Activated CD8-positive, alpha-beta memory T cell treated with anti-CD3 and anti-CD28 coated beads, Interleukin-2, amount 50 U/mL, for 24 hours (primary cell): Measurements from ENCODE around the gene FBXW2.

ENCODE experiments used
- DNase-seq: peaks from one replicate; pipeline ENCODE4 v3.0.0-alpha.2; 2020; ENCODE audit errors: extremely low read depth

The FBXW2 gene

DNA sequence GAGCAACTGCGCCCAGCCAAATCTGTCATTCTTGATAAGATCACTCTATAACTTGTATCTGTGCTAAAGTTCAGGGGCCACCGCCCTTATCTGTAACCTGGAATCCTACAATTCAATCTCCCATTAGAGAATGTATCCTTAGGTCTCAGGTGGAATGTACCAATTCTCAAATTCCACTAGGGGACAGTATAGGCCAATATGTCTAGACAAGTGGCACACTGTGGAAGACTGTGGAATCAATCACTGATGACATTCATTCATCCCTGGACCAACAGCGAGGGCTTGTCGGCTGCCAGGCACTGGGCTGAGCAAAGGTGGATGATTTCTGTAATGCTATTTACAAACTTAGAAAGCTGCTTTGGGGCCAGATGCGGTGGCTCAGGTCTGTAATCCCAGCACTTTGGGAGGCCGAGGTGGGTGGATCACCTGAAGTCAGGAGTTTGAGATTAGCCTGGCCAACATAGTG, 50.2 kb downstream of the FBXW2 start:
- DNase-seq = no peak

DNA sequence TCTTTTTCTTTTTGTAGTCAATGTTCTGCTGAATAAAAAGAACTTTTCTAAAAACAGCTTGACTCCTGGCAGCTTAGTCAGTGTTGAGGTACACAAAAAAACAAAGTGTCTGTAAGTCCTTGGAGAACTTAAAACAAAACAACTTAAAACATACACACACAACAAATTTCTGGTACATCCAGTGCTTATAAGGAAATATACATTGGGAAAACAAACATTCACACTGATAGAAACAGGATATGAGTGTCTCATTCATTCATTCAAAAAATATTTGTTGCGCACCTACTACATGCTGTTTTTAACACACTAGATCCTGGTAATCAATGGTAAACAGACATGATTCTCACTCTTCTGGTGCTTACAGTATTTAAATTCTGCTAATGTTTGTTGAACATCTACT, 51.5 kb downstream of the FBXW2 start:
- DNase-seq = no peak

- DNase-seq = no peak
These were observed 52.0 kb downstream of the FBXW2 start for GRCh38 chr9:120741191-120741590.

DNA sequence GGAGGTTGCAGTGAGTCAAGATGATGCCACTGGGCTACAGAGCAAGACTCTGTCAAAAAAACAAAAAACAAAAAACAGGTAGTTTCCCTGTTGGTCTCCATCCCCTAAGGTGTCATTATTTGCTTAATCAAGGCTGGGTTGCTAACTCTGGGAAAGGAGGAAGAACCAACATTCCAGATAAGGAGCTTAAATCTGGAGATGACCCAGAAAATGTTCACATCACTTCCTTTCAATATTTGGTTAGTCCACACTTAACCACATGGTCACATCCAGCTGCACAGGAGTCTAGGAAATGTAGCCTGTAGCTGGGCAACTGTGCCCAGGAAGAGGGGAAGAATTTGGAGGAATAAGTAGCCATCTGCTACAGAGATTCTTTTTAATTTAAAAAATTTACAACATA, 53.1 kb downstream of the FBXW2 start:
- no peak for DNase-seq

GRCh38 chr9:120737416-120738165, 55.6 kb downstream of the FBXW2 start:
- no peak for DNase-seq

GRCh38 chr9:120736881-120737280, 56.3 kb downstream of the FBXW2 start:
- DNase-seq = no peak

DNA sequence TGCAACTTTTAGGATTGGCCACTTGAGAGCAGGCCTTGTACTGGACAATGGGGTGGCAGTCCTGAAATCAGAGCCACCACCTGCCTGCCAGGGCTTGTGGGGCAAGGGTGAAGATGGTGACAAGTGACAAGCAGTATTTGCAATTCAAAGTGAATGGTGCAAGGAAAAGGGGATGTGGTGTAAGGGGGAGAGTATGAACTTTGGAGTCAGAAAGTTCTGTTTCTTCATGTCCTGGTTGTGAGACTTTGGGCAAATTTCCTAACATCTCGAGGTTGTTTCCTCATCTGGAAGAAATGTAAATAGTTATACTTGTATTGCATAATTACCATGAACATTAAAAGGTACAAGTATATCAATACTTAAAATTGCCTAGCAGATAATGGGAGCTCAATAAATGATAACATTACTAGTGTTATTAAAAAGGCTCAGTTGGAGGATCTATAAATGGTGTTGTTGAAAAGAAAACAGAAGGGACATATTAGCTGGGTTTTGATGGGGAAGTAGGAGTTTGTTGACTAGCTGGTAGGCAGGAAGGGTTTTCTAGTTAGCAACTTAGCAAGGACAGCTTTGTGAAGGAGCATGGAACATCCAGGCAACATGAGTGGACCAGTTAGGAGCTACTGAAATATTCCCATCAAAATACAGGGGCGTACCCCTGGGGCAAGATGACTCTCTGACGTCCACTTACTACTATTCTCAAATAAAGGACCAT, 57.6 kb downstream of the FBXW2 start:
- DNase-seq = no peak

GRCh38 chr9:120734607-120735410, 58.4 kb downstream of the FBXW2 start:
- DNase-seq = no peak

- no peak for DNase-seq
These were observed 60.0 kb downstream of the FBXW2 start for GRCh38 chr9:120733190-120733589.

- DNase-seq = no peak
These were observed 62.3 kb downstream of the FBXW2 start for GRCh38 chr9:120730654-120731514.

- no peak for DNase-seq
These were observed 63.4 kb downstream of the FBXW2 start for GRCh38 chr9:120729791-120730241.

GRCh38 chr9:120726484-120726883, 66.7 kb downstream of the FBXW2 start:
- no peak for DNase-seq

- no peak for DNase-seq
These were observed 67.3 kb downstream of the FBXW2 start for GRCh38 chr9:120725907-120726306.

GRCh38 chr9:120724757-120725400, 68.3 kb downstream of the FBXW2 start:
- DNase-seq = no peak

DNA sequence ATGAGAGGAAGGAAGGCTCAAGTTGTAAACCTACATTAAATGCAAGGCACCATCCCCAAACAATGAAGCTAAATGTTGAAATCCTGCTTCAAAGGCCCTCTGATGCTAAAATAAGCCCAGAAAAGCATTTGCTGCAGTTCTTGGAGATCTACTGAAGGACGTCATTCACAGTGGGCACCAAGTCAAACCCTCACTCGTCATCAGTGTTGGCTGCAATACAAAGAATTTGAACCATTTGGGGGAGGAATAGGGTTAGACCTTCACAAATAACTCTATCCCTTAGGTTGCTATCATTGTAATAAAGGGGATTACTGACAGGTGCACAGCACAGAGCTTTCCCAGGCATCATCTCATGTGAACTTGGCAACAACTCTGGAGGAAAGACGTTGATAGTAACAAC, 69.7 kb downstream of the FBXW2 start:
- DNase-seq = no peak

DNA sequence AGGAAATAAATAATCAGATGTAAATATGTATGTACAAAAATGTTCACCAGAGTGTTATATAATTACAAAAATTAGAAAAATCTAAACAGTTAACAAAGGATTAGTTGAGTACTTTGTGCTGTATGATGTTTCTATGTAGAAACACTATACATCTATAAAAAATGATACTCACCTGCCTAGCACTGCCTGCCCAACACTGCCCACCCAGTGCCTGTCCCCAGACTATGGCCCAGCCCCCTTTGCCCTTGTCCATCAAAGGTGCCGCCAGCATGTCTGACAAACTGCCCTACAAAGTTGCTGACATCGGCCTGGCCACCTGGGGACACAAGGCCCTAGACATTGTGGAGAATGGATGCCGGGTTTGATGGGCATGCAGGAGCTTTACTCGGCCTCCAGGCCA, 72.8 kb downstream of the FBXW2 start:
- DNase-seq = no peak

DNA sequence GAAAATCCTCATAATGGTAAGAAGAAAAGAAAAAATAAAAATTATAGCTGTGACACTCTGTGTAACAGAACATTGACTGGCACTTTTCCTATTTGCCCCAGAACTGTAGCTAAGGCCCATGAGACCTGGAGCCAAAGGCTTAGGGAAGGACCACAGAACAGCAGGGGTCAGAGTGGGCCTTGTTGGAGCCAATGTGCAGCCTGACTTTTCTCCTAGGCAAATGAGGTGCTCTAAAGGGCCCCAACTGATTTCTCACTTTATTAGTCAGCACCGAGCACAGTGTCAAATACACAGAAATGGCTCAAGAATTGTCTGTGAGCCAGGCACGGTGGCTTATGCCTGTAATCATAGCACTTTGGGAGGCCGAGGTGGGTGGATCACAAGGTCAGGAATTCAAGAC, 74.9 kb downstream of the FBXW2 start:
- DNase-seq = no peak

- no peak for DNase-seq
These were observed 76.0 kb downstream of the FBXW2 start for GRCh38 chr9:120717176-120717575.

DNA sequence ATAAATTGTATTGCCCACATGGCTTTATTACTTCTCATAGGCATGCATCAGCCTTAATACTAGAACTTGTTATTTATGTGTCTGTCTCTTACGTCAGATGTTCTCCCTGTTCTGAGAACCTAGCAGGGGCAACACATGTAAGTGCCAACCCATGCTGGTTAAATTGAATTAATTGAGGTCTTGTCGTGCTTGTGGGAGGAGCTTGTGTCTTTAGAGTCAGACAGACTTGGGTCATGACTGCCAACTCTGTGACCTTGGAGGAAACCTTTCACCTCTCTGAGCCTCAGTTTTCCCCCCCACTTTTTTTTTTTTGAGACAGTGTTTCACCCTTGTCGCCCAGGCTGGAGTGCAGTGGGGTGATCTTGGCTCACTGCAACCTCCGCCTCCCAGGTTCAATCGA, 76.7 kb downstream of the FBXW2 start:
- DNase-seq = no peak

DNA sequence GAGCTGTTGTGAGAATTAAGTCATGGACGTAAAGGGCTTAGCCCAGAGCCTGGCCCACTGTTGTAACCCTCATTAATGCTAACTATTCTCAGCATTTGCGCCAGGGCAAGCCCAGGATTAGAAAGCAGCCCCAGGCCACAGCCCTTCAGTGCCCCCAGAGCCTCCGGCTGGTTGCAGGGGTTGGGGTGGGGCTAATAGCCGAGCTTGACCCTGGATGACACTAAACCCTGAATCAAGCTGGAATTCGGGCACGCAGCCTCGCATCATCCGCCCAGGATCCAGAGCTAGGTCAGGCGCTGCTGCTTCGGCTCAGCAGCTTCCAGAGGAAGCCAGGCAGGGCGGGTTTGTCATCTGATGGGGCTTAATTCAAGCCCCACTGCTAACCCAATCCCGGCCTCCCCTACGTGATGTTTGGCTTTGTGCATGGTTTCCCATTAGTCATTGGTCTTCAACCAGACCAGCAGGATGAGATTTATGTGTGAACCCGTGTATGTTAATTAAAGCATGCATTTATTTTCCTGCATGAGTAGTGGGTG, 77.8 kb downstream of the FBXW2 start:
- DNase-seq = no peak
